Heart left ventricle (tissue), 13 donors: ENCODE measurements around the gene DIP2C.

Experiments used
- POLR2A ChIP-seq, 2 donors: fragments of 450-650 bp; IDR thresholded peaks; one replicate each; pipeline ENCODE4 v1.6.1; 2017; ENCODE audit warnings: antibody characterized with exemption in 2 of 2, mild to moderate bottlenecking in 2 of 2, moderate library complexity in 2 of 2
- TF ChIP-seq, protein P1 (sequence below), 12 donors: fragments of 200-600 bp; sonication (generic) in 4 of 12; IDR thresholded peaks; one replicate each; pipeline versions ENCODE4 v1.5.0 to v1.8.0; 2018 to 2022; ENCODE audit warnings: antibody characterized with exemption in 12 of 12, mild to moderate bottlenecking in 5 of 12
- donor health status: ischemic (EF 13 %, LVEDD 7.1; RV severe dilation, severe dysfunction).
- donor health status: DM: no; HTN: yes; CAD: no.
- donor health status: DM: no; HTN: no; CAD: no.
- donor health status: ischemic (EF 25% LVEDD 6.9; RV normal size, moderate dysfunction).
- donor health status: ischemic (EF 25% LVEDD 5.7; RV mildly dilated, moderate dysfunction).
- donor health status: ischemic (EF 35%, LVEDD 5.7; RV mildly dilated, moderate dysfunction).
- donor health status: nonischemic (EF 11% LVEDD 7.7; RV severe dilation, severe dysfunction).
- donor health status: DM: yes; HTN: yes; CAD: no.
- donor health status: PGD.
- donor health status: ischemic (EF 29% LVEDD 5.4; RV normal size, mild dysfunction).
- donor health status: nonischemic (EF 23%, LVEDD 6.1; RV moderate dilation, normal function).

DNA sequence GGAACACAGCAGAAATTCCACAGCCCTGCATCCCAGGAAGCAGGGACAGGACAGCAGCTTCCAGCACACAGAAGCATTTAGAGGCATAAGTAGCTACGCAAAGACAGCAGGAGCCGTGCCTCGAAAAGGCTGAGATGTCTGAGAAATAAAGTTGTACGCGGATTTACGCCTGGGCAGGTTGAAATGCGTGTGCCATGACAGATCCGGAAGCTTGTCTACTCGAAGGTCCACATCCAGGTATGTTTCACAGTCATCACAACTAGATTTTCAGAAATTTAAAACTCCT lies 26.1 kb downstream of the DIP2C start:
- no peak for TF ChIP-seq POLR2A (IDR thresholded peaks at IDR 0.05)
- TF ChIP-seq, protein P1, sequence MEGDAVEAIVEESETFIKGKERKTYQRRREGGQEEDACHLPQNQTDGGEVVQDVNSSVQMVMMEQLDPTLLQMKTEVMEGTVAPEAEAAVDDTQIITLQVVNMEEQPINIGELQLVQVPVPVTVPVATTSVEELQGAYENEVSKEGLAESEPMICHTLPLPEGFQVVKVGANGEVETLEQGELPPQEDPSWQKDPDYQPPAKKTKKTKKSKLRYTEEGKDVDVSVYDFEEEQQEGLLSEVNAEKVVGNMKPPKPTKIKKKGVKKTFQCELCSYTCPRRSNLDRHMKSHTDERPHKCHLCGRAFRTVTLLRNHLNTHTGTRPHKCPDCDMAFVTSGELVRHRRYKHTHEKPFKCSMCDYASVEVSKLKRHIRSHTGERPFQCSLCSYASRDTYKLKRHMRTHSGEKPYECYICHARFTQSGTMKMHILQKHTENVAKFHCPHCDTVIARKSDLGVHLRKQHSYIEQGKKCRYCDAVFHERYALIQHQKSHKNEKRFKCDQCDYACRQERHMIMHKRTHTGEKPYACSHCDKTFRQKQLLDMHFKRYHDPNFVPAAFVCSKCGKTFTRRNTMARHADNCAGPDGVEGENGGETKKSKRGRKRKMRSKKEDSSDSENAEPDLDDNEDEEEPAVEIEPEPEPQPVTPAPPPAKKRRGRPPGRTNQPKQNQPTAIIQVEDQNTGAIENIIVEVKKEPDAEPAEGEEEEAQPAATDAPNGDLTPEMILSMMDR (IDR thresholded peaks at IDR 0.05), result no peak
